ENCODE measurements around the gene LYPD5. TPM values are rescaled to one million over a fixed set of nuclear protein-coding genes. Genes with fewer than 3 reads are reported as not detected.
A peak's percentile ranks its signal among the peaks of the same experiment; 100 is the strongest.

LYPD5 gene
- total and polyA plus RNA-seq, 2 of the 13 experiments (the other 11 are each of a cell fraction or from before 2014, with no cell fraction given): not detected

- TF ChIP-seq GFI1 (CRISPR knock-in tag; IDR thresholded peaks at IDR 0.05; ENCODE audit: borderline replicate concordance): 0 out of 2 replicates have a peak, but pooled peaks have one; percentile 24
- TF ChIP-seq TFDP1 (CRISPR knock-in tag; IDR thresholded peaks at IDR 0.05; ENCODE audit: borderline replicate concordance): 0 out of 2 replicates have a peak, but pooled peaks have one; percentile 40
- TF ChIP-seq ZBTB42 (CRISPR knock-in tag; IDR thresholded peaks at IDR 0.05): no peak
- TF ChIP-seq, protein P1, sequence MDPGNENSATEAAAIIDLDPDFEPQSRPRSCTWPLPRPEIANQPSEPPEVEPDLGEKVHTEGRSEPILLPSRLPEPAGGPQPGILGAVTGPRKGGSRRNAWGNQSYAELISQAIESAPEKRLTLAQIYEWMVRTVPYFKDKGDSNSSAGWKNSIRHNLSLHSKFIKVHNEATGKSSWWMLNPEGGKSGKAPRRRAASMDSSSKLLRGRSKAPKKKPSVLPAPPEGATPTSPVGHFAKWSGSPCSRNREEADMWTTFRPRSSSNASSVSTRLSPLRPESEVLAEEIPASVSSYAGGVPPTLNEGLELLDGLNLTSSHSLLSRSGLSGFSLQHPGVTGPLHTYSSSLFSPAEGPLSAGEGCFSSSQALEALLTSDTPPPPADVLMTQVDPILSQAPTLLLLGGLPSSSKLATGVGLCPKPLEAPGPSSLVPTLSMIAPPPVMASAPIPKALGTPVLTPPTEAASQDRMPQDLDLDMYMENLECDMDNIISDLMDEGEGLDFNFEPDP (CRISPR knock-in tag; conservative IDR thresholded peaks at IDR 0.05): no peak
- TF ChIP-seq MIER3 (CRISPR knock-in tag; IDR thresholded peaks at IDR 0.05; ENCODE audit: borderline replicate concordance): 0 out of 2 replicates have a peak, but pooled peaks have one; percentile 42
- TF ChIP-seq ZBTB1 (CRISPR knock-in tag; IDR thresholded peaks at IDR 0.05; ENCODE audit: borderline replicate concordance): peak; percentile 39; the same call in 1 of the 2 replicates
- TF ChIP-seq ZNF34 (CRISPR knock-in tag; IDR thresholded peaks at IDR 0.05; ENCODE audit: borderline replicate concordance): 0 out of 2 replicates have a peak, but pooled peaks have one; percentile 42
- TF ChIP-seq STAG1 (CRISPR knock-in tag; IDR thresholded peaks at IDR 0.05): peak; percentile 58
- TF ChIP-seq MTERF4 (CRISPR knock-in tag; IDR thresholded peaks at IDR 0.05): no peak
- peak; percentile 41; the same call in 1 of the 2 replicates for TF ChIP-seq ARID5B (CRISPR knock-in tag; IDR thresholded peaks at IDR 0.05)
- TF ChIP-seq ZNF510 (CRISPR knock-in tag; IDR thresholded peaks at IDR 0.05; ENCODE audit: low read depth): 0 out of 2 replicates have a peak, but pooled peaks have one; percentile 46
- TF ChIP-seq ZNF546 (CRISPR knock-in tag; conservative IDR thresholded peaks at IDR 0.05): no peak
- peak; percentile 42 for TF ChIP-seq TEAD3 (CRISPR knock-in tag; optimal IDR thresholded peaks at IDR 0.05; ENCODE audit: borderline replicate concordance)
- TF ChIP-seq NR2F6 (IDR thresholded peaks at IDR 0.05): peak; percentile 54
- TF ChIP-seq NR2F6 (CRISPR knock-in tag; IDR thresholded peaks at IDR 0.05): peak; percentile 81
- TF ChIP-seq ZNF788 (CRISPR knock-in tag; IDR thresholded peaks at IDR 0.05; ENCODE audit: borderline replicate concordance): peak; percentile 68; the same call in 1 of the 2 replicates
- no peak for TF ChIP-seq SNAPC2 (CRISPR knock-in tag; IDR thresholded peaks at IDR 0.05)
- peak; percentile 40; the same call in 1 of the 2 replicates for TF ChIP-seq SOX5 (CRISPR knock-in tag; IDR thresholded peaks at IDR 0.05; ENCODE audit: borderline replicate concordance)
- peak; percentile 62 for TF ChIP-seq ZBTB7B (CRISPR knock-in tag; IDR thresholded peaks at IDR 0.05)
- TF ChIP-seq SIN3A (IDR thresholded peaks at IDR 0.05; ENCODE audit: borderline replicate concordance, low read depth, low read length): no peak
- no peak for TF ChIP-seq FOXJ3 (CRISPR knock-in tag; IDR thresholded peaks at IDR 0.05; ENCODE audit: borderline replicate concordance)
- TF ChIP-seq HHEX (CRISPR knock-in tag; IDR thresholded peaks at IDR 0.05): no peak
- TF ChIP-seq ZFX (CRISPR knock-in tag; IDR thresholded peaks at IDR 0.05; ENCODE audit: low read depth): peak; percentile 28; the same call in 1 of the 2 replicates
Observed at GRCh38 chr19:43774103-43774939, 27.9 kb downstream of the LYPD5 start (continued).

Data from HepG2 (cell line).